Right renal cortex interstitium (tissue), 3 donors: ENCODE measurements around the gene SCN8A. TPM values are rescaled to one million over a fixed set of nuclear protein-coding genes. Genes with fewer than 3 reads are reported as not detected.
A peak's percentile ranks its signal among the peaks of the same experiment; 100 is the strongest.

Experiments
- DNase-seq, 3 donors: peaks; one replicate each; pipeline ENCODE4 v3.0.0-alpha.2; 2013; ENCODE audit warnings: low read depth in 3 of 3, low spot score in 2 of 3
- polyA plus RNA-seq, 3 donors: library from polyadenylated mRNA; unstranded; fragments of 120-200 nt; gene quantifications; one replicate each; pipeline ENCODE4 v1.2.1, GENCODE V29; 2013; ENCODE audit not compliant: insufficient read length in 3 of 3

Gene SCN8A
- polyA plus RNA-seq, 3 donors = 1.7 to 2.6 (median 1.8) TPM

- DNase-seq = no peak
Measured at GRCh38 chr12:51700887-51701286, 109.9 kb downstream of the SCN8A start.

DNA sequence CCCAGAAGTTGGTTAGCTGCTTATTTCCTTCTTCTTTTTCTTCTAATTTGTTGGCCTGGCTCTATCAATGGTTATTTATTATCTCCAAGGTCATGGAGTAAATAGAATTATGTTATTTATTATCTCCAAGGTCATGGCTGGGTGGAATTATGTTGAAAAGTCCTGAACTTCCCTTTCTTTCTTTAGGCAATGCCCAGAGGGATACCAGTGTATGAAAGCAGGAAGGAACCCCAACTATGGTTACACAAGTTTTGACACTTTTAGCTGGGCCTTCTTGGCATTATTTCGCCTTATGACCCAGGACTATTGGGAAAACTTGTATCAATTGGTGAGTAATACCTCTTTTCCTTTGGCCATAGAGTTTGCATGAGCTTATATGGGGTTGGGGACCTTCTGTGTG, 111.6 kb downstream of the SCN8A start:
- DNase-seq = no peak

DNA sequence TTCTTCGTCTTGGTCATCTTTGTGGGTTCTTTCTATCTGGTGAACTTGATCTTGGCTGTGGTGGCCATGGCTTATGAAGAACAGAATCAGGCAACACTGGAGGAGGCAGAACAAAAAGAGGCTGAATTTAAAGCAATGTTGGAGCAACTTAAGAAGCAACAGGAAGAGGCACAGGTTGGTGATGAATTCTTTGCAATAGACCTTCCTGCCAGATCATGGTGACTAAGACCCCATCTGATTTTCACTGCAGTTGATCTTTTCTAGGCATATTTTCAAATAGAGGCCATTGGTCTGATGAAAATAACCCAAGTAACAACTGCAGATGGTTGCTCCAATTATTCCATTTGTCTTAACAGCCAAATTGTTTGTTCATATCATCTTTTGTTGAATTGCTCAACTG, 114.4 kb downstream of the SCN8A start:
- no peak for DNase-seq

DNA sequence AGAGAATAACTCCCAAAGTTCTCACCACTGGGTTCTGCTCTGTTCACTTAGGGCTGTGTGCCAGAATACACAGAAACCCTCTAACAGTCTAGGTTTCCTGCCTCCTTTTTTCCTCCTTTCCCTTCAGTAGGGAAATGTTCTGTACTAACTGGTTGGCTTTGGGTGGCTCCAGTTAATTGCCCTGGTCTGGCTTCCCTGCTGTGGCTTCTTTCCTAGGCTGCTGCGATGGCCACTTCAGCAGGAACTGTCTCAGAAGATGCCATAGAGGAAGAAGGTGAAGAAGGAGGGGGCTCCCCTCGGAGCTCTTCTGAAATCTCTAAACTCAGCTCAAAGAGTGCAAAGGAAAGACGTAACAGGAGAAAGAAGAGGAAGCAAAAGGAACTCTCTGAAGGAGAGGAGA, 115.2 kb downstream of the SCN8A start:
- DNase-seq = no peak

- DNase-seq = no peak
Measured at GRCh38 chr12:51714666-51715065, 123.6 kb downstream of the SCN8A start.

- DNase-seq = no peak
Measured at GRCh38 chr12:51717326-51717925, 126.4 kb downstream of the SCN8A start.

DNA sequence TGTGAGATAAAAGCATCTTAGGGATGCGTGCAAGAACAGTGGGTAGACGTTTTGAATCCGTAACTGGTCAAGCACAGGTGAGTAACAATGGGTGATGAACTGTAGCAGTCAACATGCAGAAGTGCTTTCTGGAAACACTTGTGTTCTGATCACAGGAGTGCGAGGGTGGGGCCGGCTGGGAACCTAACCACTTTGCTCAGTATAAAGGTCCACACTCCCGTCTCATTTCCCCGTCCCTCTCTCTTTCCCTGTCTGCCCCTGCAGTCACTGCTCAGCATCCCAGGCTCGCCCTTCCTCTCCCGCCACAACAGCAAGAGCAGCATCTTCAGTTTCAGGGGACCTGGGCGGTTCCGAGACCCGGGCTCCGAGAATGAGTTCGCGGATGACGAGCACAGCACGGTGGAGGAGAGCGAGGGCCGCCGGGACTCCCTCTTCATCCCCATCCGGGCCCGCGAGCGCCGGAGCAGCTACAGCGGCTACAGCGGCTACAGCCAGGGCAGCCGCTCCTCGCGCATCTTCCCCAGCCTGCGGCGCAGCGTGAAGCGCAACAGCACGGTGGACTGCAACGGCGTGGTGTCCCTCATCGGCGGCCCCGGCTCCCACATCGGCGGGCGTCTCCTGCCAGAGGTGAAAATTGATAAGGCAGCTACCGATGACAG, 130.4 kb downstream of the SCN8A start:
- DNase-seq = peak in 2 of 3 donors; percentile 23 to 30

- DNase-seq = no peak
Measured at GRCh38 chr12:51722431-51722830, 131.4 kb downstream of the SCN8A start.

DNA sequence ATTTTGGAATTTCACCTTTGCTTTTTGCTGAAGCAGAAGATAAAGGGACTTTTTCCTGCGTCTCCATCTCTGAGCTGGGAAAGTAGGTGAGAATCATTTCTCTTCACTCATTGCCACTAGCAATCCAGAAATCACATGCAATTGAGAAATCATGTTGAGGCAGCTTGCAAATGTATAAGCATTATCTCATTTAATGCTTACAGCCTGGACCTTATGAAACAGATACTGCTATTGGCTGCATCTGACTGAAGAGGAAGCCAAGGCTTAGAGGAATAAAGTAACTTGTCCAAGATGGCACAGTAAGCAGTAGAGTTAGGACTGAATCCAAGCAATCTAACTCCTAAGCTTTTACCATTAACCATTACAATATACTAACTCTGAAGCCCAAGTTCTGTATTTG, 135.1 kb downstream of the SCN8A start:
- DNase-seq = no peak

- DNase-seq = no peak
Measured at GRCh38 chr12:51726931-51727330, 135.9 kb downstream of the SCN8A start.

GRCh38 chr12:51729331-51729730, 138.3 kb downstream of the SCN8A start:
- no peak for DNase-seq

DNA sequence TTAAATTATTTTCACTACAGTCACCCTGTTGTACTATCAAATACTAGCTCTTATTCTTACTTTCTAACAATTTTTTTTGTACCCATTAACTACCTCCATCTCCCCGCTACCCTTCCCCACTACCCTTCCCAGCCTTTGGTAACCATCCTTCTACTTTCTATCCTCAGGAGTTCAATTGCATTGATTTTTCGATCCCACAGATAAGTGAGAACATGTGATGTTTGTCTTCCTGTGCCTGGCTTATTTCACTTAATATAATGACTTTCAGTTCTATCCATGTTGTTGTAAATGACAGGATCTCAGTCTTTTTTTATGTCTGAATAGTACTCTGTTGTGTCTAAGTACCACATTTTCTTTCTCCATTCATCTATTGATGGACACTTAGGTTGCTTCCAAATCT, 139.7 kb downstream of the SCN8A start:
- DNase-seq = no peak

DNA sequence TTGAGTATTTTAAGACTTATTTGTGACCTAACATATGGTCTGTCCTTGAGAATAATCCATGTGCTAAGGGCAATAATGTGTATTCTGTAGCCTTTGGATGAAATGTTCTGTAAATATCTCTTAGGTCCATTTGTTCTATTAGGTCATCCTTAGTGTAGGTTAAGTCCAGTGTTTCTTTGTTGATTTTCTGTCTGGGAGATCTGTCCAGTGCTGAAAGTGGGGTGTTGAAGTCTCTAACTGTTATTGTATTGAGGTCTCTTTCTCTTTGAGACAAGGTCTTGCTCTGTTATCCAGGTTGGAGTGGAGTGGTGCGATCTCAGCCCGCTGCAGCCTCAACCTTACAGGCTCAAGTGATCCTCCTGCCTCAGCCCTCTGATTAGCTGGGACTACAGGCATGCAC, 149.5 kb downstream of the SCN8A start:
- no peak for DNase-seq

DNA sequence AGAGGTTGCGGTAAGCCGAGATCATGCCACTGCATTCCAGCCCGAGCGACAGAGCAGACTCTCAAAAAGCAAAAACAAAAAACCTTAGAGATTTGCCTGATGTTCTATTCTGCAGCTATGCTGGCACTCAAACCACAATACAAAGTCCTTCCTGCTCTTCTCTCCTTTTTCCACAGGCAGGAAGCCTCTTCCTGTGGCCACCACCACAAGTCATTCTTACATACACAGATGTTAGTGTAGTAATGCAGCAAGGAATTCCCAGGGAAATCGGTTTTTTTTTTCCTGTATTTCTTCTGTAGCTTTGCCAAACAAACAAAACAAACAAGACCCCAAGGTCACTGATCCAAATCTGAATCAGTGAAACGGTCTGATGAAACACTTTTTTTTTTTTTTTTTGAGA, 153.2 kb downstream of the SCN8A start:
- no peak for DNase-seq

GRCh38 chr12:51744957-51745356, 153.9 kb downstream of the SCN8A start:
- DNase-seq = no peak

- DNase-seq = no peak
Measured at GRCh38 chr12:51746416-51746815, 155.4 kb downstream of the SCN8A start.

- DNase-seq = no peak
Measured at GRCh38 chr12:51748235-51748634, 157.2 kb downstream of the SCN8A start.

- DNase-seq = no peak
Measured at GRCh38 chr12:51749206-51749985, 158.4 kb downstream of the SCN8A start.

DNA sequence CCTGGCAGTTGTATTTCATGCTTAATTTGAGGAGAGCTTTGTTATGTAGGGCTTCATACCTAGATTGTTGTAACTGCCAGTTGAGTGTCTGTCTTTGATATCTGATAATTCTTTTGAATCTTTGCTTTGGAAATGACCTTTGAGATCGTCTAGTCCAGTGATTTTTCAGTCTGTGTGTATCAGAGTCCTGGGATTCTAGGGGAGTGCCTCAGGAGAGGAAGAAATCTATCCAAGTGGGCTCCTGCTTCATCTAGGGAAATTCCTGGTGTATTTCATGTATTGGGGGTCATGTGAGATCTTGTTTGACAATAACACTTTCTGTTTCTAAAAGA, 158.9 kb downstream of the SCN8A start:
- DNase-seq = no peak

DNA sequence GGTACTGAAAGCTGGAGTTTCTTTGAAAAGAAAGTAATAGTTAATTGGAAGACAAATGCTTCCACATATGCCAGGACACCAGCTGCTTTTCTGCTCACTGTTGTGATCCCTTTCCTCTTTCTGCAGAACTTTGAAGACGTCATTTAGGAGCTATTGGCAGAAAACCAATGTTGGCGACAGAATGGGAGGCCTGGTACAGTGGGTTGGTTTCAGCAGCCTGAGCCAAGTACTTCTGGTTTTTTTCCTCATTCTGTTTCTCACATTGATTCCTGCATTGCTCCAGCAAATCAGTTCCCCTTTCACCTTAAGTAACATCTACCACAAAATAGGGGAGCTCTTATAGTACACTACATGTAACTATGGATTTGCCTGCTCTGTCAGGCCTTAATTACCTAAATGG, 160.6 kb downstream of the SCN8A start:
- no peak for DNase-seq

- DNase-seq = peak in 1 of 3 donors; percentile 38
Measured at GRCh38 chr12:51752234-51752889, 161.3 kb downstream of the SCN8A start.
